IMR-90 (cell line): Measurements from ENCODE around the gene COL25A1.

Experiments used
- ELK1 ChIP-seq: fragments of 150-350 bp; IDR thresholded peaks from 2 replicates; pipeline ENCODE4 v1.6.1; 2016; ENCODE audit warnings: low read depth, mild to moderate bottlenecking, low read length, moderate library complexity, borderline replicate concordance
- NFE2L2 ChIP-seq: fragments of 150-350 bp; IDR thresholded peaks from 2 replicates; pipeline ENCODE4 v1.6.1; 2016; ENCODE audit warnings: low read depth, mild to moderate bottlenecking, low read length
- POLR2A ChIP-seq: IDR thresholded peaks from 2 replicates; pipeline ENCODE4 v1.6.1; 2012; ENCODE audit warnings: mild to moderate bottlenecking, low read depth, low read length
- TF ChIP-seq, protein P1 (sequence below): conservative IDR thresholded peaks from 2 replicates; pipeline ENCODE4 v1.5.1; 2012; ENCODE audit warnings: mild to moderate bottlenecking, low read depth, low read length, improper control_type of control experiment

GRCh38 chr4:109325698-109326097, 23.2 kb upstream of the COL25A1 start:
- TF ChIP-seq POLR2A: no peak
- no peak for TF ChIP-seq ELK1
- TF ChIP-seq, protein P1, sequence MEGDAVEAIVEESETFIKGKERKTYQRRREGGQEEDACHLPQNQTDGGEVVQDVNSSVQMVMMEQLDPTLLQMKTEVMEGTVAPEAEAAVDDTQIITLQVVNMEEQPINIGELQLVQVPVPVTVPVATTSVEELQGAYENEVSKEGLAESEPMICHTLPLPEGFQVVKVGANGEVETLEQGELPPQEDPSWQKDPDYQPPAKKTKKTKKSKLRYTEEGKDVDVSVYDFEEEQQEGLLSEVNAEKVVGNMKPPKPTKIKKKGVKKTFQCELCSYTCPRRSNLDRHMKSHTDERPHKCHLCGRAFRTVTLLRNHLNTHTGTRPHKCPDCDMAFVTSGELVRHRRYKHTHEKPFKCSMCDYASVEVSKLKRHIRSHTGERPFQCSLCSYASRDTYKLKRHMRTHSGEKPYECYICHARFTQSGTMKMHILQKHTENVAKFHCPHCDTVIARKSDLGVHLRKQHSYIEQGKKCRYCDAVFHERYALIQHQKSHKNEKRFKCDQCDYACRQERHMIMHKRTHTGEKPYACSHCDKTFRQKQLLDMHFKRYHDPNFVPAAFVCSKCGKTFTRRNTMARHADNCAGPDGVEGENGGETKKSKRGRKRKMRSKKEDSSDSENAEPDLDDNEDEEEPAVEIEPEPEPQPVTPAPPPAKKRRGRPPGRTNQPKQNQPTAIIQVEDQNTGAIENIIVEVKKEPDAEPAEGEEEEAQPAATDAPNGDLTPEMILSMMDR: no peak
- TF ChIP-seq NFE2L2: no peak
